Liver (tissue), 9 donors: ENCODE data around the gene VSIG2. TPM values are rescaled to one million over a fixed set of nuclear protein-coding genes. Genes with fewer than 3 reads are reported as not detected.

Experiments used
- DNase-seq: peaks from one replicate; pipeline ENCODE4 v3.0.0-alpha.2; 2017; ENCODE audit warnings: low spot score
- H3K27ac ChIP-seq, 2 donors: one replicate each; pipeline ENCODE4 v1.7.0; 2013; ENCODE audit warnings: inconsistent platforms in 2 of 2, low read length in 2 of 2, control low read depth in 1 of 2, low read depth in 1 of 2, mild to moderate bottlenecking in 1 of 2
- H3K27me3 ChIP-seq, 4 donors: one replicate each; pipeline versions ENCODE4 v1.6.1 to v1.7.0; 2013; ENCODE audit warnings: low read length in 3 of 4, inconsistent platforms in 1 of 4, mild to moderate bottlenecking in 1 of 4, moderate library complexity in 1 of 4; ENCODE audit not compliant: control insufficient read depth in 4 of 4, insufficient read depth in 4 of 4
- H3K36me3 ChIP-seq, 4 donors: one replicate each; pipeline versions ENCODE4 v1.6.1 to v1.7.0; 2013; ENCODE audit warnings: low read length in 3 of 4, mild to moderate bottlenecking in 3 of 4, low read depth in 1 of 4, moderate library complexity in 1 of 4; ENCODE audit not compliant: control insufficient read depth in 4 of 4, insufficient read depth in 3 of 4
- H3K4me1 ChIP-seq, 4 donors: one replicate each; pipeline versions ENCODE4 v1.6.1 to v1.7.0; 2013; ENCODE audit warnings: low read length in 3 of 4, mild to moderate bottlenecking in 3 of 4, moderate library complexity in 1 of 4; ENCODE audit not compliant: control insufficient read depth in 4 of 4, insufficient read depth in 4 of 4
- H3K4me3 ChIP-seq, 3 donors: one replicate each; pipeline versions ENCODE4 v1.6.1 to v1.7.0; 2013; ENCODE audit warnings: low read length in 3 of 3, control low read depth in 1 of 3, low read depth in 1 of 3, mild to moderate bottlenecking in 1 of 3
- H3K9ac ChIP-seq, 2 donors: one replicate each; pipeline ENCODE4 v1.7.0; 2013; ENCODE audit warnings: low read length in 2 of 2, mild to moderate bottlenecking in 2 of 2, moderate library complexity in 2 of 2, control low read depth in 1 of 2, low read depth in 1 of 2
- H3K9me3 ChIP-seq, 4 donors: one replicate each; pipeline versions ENCODE4 v1.6.1 to v1.7.0; 2013; ENCODE audit warnings: low read length in 3 of 4; ENCODE audit not compliant: control insufficient read depth in 4 of 4
- ATF3 ChIP-seq: IDR thresholded peaks from 2 replicates; pipeline ENCODE4 v1.6.1; 2016; ENCODE audit warnings: antibody characterized with exemption
- CTCF ChIP-seq: fragments of 150-350 bp; IDR thresholded peaks from 2 replicates; pipeline ENCODE4 v1.5.1; 2017; ENCODE audit warnings: improper control_type of control experiment, low read depth, low read length; ENCODE audit not compliant: missing input control
- EGR1 ChIP-seq, 2 donors: IDR thresholded peaks; 2 replicates each; pipeline ENCODE4 v1.6.1; 2016 to 2018; ENCODE audit warnings: antibody characterized with exemption in 2 of 2, low read depth in 2 of 2
- FOXA1 ChIP-seq: IDR thresholded peaks from 2 replicates; pipeline ENCODE4 v1.6.1; 2016; ENCODE audit warnings: antibody characterized with exemption
- FOXA2 ChIP-seq: IDR thresholded peaks from 2 replicates; pipeline ENCODE4 v1.6.1; 2016; ENCODE audit warnings: antibody characterized with exemption
- GABPA ChIP-seq, 2 donors: IDR thresholded peaks in 1 of 2; conservative IDR thresholded peaks in 1 of 2; 2 replicates each; pipeline ENCODE4 v1.6.1; 2016; ENCODE audit warnings: antibody characterized with exemption in 2 of 2, mild to moderate bottlenecking in 1 of 2, moderate library complexity in 1 of 2
- HNF4G ChIP-seq: IDR thresholded peaks from 2 replicates; pipeline ENCODE4 v1.6.1; 2016; ENCODE audit warnings: antibody characterized with exemption
- JUND ChIP-seq, 2 donors: IDR thresholded peaks; 2 replicates each; pipeline ENCODE4 v1.6.1; 2016; ENCODE audit warnings: antibody characterized with exemption in 2 of 2
- MAX ChIP-seq: IDR thresholded peaks from 2 replicates; pipeline ENCODE4 v1.6.1; 2016; ENCODE audit warnings: antibody characterized with exemption
- NR2F2 ChIP-seq: IDR thresholded peaks from 2 replicates; pipeline ENCODE4 v1.6.1; 2016; ENCODE audit warnings: antibody characterized with exemption
- RAD21 ChIP-seq, 2 donors: IDR thresholded peaks; 2 replicates each; pipeline ENCODE4 v1.6.1; 2016; ENCODE audit warnings: antibody characterized with exemption in 2 of 2, mild to moderate bottlenecking in 2 of 2
- REST ChIP-seq: IDR thresholded peaks from 2 replicates; pipeline ENCODE4 v1.6.1; 2016; ENCODE audit warnings: antibody characterized with exemption, mild to moderate bottlenecking
- RXRA ChIP-seq, 2 donors: IDR thresholded peaks; 2 replicates each; pipeline ENCODE4 v1.6.1; 2017 to 2018; ENCODE audit warnings: antibody characterized with exemption in 2 of 2, mild to moderate bottlenecking in 1 of 2
- SP1 ChIP-seq: IDR thresholded peaks from 2 replicates; pipeline ENCODE4 v1.6.1; 2018; ENCODE audit warnings: antibody characterized with exemption, mild to moderate bottlenecking
- TAF1 ChIP-seq: conservative IDR thresholded peaks from 2 replicates; pipeline ENCODE4 v1.6.1; 2016; ENCODE audit warnings: antibody characterized with exemption, mild to moderate bottlenecking
- YY1 ChIP-seq: IDR thresholded peaks from 2 replicates; pipeline ENCODE4 v1.6.1; 2016; ENCODE audit warnings: antibody characterized with exemption, mild to moderate bottlenecking
- WGBS: extraction: QIAGEN DNeasy Blood & Tissue Kit; methylation state at CpG from one replicate; pipeline ENCODE4 v1.1.7; 2013; 5-methylcytosine and 5-hydroxymethylcytosine counted together
- polyA plus RNA-seq, 2 donors: library from polyadenylated mRNA; stranded (reverse) in 1 of 2; unstranded in 1 of 2; fragments of 200-250 nt in 1 of 2; fragments of >200 nt in 1 of 2; fragmentation: Nextera tagmentation in 1 of 2; extraction: Ambion mirVana in 1 of 2; gene quantifications; one replicate each; pipeline versions ENCODE4 v1.2.1 to v1.2.3, GENCODE V29; 2013 to 2015
- total RNA-seq, 2 donors: library from RNA; depleted of rRNA; stranded (reverse); fragments of >200 nt; gene quantifications; one replicate each; pipeline ENCODE4 v1.2.3, GENCODE V29; 2014
- donor health status: healthy.
- donor health status: healthy.
- donor health status: healthy.
- donor health status: healthy.
- donor health status: healthy.

The VSIG2 gene
- total and polyA plus RNA-seq, 4 donors: 0.51 to 1.3 (median 0.75) TPM; not detected in 1

GRCh38 chr11:124798991-124799347 is 46.9 kb upstream of the VSIG2 start:
- H3K4me3 ChIP-seq: peak overlapping the region; percentile 78 to 100 (median 79)
- DNase-seq: no peak
- 9% methylated on average over 8 of the region's 8 CpGs for WGBS

More at GRCh38 chr11:124798991-124799347, 46.9 kb upstream of the VSIG2 start:
- H3K9me3 ChIP-seq: no peaks in the 10 kb centered on the region
- H3K4me1 ChIP-seq: peaks cover 4 to 21% (median 15%) of the 10 kb centered on the region in 4 donors
- H3K9ac ChIP-seq: peak overlapping the region in 1 of 2 donors; percentile 53
- peak overlapping the region in 1 of 2 donors; percentile 88 for H3K27ac ChIP-seq
- no peak for TF ChIP-seq EGR1 (IDR thresholded peaks at IDR 0.05; ENCODE audit: low read depth in 2 of 2)
- TF ChIP-seq SP1: no peak
- no peak for TF ChIP-seq RXRA (IDR thresholded peaks at IDR 0.05)
- TF ChIP-seq JUND (IDR thresholded peaks at IDR 0.05): no peak
- no peak for TF ChIP-seq MAX
- TF ChIP-seq NR2F2: no peak
- TF ChIP-seq TAF1: no peak
- no peak for TF ChIP-seq CTCF
- no peak for TF ChIP-seq YY1
- no peak for TF ChIP-seq RAD21 (IDR thresholded peaks at IDR 0.05)
- TF ChIP-seq ATF3: no peak
- TF ChIP-seq HNF4G: no peak
- TF ChIP-seq FOXA1: no peak
- no peak for TF ChIP-seq FOXA2
- no peak for TF ChIP-seq REST
- TF ChIP-seq GABPA (IDR thresholded peaks at IDR 0.05 in 1 of 2, conservative IDR thresholded peaks at IDR 0.05 in 1 of 2): no peak
- H3K27me3 ChIP-seq: no peaks in the 10 kb centered on the region
- H3K36me3 ChIP-seq: no peaks in the 10 kb centered on the region
